ENCODE results near the gene ADCK1.
"Not testable (repeated sequence)": the region's sequence is repeated elsewhere in the genome, so short reads cannot be mapped to it uniquely, and the experiment has no call there.

The ADCK1 gene

DNA sequence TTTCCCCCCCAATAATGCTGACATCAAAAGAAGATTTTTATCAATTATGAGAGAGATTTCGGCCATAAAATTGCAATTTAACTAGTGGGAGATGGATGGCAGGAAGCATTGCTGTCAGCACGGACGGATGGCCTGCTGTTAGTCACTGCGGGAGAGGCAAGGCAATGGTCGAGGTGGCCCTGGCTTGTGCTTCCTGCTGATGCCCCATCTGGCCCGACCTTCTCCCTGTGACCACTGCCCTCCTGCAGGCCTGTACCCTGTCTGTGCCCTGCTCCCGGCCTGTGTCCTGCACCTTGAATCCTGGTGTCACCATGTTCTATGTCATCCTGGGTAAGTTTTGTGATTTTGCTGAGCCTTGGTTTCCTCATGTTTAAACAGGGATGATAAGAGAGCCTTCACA lies 67.6 kb downstream of the ADCK1 start:
- FAIRE-seq: no peak

DNA sequence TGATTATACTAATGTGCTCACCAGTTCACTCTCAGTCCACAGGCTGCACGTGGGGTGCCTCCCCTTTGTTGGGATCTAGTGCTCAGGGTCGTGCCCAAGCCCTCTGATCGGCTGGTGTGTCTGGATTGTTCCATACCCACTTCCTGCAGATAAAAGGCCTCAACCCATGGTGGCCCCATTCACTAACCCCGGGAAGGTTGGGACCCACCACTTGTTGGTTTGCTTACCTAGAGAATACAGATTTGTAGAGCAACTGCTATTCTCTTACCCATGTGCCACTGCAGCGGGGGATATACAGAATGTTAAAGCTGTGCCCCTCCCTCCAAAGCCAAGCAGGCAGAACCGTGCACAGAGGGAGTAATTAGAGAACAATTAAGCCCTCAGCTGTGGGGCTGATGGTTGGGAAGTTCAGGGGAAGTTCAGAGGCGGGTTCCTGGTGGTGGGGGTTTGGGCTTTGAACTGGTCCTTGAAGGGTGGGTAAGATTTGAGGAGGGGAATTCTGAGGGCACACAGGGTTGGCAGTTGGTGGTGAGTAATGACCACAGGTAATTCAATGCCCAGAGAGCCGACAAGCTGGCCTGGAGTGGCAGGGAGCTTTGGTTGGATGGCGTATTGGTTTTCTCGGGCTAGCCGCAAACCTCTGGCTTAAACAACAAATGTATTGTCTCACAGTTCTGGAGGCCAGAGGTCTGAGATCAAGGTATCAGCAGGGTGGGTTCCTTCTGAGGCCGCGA lies 68.8 kb downstream of the ADCK1 start:
- FAIRE-seq: no peak

DNA sequence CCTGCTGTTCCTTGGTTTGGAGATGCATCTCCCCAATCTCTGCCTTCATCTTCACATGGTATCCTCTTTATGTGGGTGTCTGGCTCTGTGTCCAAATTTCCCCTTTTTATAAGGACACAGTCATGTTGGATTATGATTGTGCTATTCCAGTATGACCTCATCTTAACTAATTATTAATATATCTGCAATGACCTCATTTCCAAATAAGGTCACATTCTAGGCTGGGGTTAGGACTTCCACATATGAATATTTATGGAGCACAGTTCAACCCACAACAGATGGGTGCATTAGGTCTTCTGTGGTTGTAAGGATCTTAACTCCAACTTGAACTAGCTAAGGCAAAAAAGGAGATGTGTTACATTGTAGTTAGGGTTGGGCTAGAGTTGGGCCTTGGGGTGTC lies 69.4 kb downstream of the ADCK1 start:
- no peak for FAIRE-seq

DNA sequence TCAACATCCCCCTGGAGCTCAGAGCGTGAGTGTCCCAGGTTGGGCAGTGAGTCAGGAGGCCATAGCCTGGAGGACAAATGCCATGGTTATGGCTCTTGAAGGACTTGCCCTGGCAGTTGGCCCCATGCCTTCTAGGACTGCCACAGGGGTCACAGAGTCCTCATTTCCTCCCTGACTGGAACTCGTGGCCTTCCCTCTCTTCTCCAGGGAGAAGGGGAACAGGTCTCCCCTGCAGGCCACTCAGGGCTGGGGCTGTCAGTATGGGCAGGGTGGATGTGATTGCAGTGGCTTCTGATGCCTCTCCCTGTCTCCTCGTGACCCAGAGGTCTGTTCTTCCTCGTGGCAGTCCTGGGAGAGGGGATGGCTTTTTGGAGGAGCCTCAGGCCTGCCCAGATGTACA lies 70.7 kb downstream of the ADCK1 start:
- no peak for FAIRE-seq

DNA sequence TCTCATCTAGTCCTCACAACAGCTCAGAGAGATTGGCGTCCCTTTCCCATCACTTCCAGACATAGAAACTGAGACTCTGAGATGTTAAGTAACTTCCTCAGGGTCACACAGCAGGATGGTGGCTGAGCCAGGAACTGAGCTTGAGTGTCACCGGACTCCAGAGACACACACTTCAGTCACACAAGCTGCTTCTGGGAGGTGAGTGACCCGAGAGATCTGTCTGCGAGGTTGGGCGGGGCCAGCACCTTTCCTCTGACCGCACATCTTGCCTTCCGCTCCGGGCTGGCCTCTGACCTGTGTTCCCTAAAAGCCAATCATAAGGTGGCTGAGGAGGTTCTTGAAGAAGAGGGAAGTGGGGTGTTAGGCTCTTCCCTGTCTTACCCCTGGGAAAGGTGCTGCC lies 72.2 kb downstream of the ADCK1 start:
- no peak for FAIRE-seq

DNA sequence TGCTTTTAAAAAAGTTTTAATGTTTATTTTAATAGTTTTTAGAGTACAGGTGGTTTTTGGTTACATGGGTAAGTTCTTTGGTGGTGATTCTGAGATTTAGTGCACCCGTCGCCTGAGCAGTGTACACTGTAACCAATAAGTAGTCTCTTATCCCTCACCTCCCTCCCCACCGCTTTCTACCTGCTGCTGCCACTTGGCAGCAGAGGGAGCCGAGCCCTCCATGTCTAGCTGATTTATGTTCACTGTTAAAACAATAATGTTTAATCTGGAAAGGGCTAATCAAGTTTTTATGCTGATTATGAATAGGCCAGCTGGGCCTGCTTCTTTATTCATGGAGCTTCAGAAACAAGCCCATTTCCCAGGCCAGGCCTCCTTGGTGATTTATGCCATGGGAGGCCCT lies 73.1 kb downstream of the ADCK1 start:
- FAIRE-seq: no peak

DNA sequence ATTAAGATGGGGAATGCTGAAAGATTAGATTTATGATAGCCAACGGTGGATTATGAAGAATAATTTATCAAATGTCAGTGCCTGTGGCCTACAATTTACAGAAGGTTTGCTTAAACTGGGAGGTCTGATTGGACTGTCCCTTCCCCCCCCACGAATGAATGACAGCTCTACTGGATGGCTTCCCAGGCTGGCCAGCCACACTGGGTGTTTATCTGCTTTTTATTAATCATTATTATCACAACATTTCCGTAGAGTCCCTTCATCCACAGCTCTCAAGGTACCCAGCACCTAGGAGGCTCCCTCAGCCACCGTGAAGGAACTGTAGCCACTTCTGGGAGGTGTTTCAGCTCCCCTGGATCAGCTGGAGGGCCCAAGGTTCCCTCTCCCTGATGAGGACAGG lies 78.9 kb downstream of the ADCK1 start:
- no peak for FAIRE-seq

DNA sequence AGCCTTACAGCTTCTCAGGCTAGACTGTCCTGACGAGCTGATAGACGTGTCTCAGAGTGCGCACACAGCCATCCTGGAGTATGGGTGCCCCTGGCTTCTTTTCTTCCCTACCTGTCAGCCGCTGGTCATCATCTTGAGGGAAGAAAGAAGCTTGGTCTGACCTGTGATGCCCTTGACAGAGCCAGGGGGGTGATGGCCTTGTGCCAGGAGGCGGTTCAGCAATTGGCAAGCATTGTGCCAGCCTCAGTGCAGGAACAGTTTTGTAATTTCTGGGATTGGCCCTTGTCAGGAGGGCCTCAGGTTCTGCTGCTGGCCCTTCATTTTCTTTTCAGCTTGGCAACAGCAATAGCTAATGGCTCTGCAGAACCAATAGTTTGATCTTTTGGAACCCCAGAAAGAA lies 80.1 kb downstream of the ADCK1 start:
- no peak for FAIRE-seq

DNA sequence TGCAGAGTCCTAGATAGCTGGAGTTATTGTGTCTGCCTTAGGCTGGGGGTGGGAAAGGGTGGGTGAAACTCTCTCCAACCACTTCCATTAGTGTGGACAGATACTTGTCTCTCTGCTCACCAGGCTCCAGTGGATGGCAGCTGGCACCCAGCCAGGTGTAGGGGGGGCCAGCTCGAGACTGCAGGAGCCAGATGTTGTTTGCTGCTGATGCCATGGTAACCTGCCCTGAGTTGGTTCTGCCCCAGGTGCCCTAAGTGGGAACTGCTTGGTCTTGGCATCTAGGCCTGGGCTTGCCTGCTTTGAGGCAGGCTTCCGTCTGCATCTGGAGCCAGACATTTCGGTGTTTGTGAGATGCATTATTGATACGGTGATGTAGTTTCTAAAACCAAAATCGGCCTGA lies 82.2 kb downstream of the ADCK1 start:
- no peak for FAIRE-seq

DNA sequence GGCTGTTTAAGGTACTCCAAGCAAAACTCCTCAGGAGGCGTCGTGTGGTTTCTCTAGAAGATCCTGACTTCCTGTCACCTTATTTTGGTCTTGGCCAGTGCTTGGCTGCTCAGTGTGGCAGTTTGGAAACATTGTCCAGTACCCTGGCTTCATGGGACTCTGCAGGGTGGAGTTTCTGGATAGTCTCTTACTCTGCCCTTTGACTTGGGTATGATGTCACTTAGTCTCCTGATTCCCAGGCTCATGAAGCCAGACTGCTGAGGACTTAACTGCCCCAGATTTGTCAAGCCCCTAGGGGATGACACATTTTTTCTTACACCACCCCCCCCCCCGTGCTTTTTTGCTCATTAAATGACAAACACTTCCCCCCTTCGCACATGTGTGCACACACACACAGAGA lies 82.7 kb downstream of the ADCK1 start:
- FAIRE-seq: no peak

DNA sequence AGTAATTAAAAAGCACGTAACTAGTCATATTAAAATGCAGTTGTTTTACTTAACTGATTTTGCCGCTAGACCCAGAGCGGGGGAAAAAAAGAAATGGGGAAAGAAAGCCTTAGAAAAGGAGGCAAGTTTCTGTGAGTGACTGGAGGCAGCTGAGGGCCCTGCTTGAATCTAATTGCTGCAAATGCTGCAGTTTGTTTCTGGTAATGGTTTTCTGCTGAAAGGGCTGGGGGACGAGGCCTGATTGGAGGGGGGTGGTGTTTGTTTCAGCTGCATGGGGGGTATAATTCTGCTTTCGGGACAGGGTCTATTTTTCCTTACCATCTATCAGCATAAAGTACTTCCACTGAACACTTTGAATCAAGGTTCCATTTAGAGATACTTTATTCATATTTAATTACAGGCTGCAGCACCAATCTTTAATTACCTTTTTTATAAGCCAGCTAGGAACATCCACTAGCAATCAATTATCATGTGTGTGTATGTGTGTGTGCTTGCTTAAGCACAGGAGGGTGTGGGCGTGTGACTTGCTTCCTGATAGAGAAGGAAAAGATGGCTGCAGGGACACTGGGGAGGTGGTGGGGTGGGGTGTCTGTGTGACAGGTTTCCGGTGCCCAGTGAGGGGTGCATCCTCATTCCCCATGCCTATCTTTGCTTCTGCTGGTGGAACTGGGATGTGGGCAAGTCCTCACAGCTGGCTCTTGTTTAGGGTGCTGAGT lies 83.4 kb downstream of the ADCK1 start:
- FAIRE-seq: no peak

DNA sequence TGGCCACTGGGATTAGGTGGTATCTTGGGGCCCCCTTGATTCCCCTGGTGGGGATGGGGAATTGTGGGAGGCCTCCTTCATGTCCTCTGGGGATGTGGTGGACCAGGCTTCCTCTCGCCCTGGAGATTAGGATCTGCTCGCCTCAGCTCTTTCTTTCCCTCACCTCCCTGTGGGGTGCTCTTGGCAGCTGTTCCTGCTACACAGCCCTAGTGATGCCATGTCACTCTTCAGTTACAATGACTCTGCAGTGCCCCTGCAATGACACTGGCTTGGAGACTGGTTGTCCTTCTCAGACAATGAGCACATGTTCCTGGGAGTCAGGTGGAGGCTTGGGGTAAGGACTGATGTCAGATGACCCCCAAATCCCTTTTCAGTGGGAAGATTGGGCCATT lies 83.9 kb downstream of the ADCK1 start:
- FAIRE-seq: no peak

DNA sequence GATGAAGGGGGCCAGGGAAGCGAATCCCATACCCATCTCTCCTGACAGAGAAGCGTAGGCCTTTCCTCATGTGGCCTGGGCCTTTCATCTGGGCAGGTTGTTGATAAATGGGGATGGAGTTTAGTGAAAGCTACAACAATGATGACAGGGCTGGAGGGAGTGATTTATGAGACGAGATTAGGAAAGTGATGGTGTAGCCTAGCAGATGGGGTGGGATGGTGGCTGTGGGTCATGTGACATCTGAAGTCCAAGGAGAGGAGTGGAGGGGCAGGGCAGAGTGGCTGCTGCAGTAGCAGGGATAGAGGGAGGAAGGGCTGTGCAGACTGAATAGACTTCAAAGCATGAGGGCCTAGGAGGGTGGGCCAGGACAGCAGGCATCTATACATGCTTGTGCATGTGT lies 85.5 kb downstream of the ADCK1 start:
- FAIRE-seq: no peak

DNA sequence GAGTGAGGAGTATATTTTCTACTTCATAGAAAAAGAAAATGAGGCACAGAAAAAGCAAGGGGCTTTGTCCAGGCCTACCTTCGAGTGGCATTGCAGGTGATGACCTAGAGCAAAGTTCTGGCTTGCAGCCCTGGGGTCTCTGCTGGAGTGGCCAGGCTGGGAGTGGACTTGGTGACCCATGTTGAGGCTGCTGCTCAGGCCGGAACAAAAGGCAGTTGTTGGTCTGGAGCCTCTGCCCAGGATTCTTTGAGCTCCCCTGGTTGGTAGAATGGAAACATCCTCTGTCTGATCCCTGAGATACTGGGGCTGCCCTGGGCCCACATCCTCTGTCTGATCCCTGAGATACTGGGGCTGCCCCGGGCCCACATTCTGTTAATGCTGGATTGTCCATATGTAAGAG lies 86.1 kb downstream of the ADCK1 start:
- FAIRE-seq: no peak

DNA sequence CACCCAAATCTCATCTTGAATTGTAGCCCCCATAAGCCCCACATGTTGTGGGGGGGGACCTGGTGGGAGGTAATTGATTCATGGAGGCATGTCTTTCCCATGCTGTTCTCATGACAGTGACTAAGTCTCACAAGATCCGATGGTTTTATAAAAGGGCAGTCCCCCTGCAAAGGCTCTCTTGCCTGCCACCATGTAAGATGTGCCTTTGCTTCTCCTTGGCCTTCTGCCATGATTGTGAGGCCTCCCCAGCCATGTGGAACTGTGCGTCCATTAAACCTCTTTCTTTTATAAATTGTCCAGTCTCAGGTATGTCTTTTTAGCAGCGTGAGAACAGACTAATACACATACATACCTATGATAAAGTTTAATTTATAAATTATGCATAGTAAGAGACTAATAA lies 89.0 kb downstream of the ADCK1 start:
- FAIRE-seq: not testable (repeated sequence)

DNA sequence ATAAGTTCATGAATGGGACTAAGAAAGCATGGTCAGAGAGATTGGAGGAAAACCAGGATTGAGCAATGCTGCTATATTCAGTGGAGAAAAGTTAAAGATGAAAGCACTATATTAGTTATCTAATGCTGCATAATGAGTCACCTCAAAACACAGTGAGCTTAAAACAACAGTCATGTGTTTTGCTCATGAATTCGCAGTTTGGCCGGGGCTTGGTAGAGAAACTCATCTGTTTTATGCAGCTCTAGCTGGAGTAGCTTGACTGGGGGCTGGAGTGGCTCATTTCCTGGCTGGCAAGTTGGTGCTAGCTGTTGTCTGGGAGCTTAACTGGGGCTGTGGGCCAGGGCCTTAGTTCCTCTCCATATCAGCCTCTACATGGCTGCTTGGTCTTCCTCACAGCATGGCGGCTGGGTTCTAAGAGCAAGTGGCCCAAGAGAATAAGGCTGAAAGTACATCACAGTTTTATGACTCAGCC lies 90.1 kb downstream of the ADCK1 start:
- no peak for FAIRE-seq

DNA sequence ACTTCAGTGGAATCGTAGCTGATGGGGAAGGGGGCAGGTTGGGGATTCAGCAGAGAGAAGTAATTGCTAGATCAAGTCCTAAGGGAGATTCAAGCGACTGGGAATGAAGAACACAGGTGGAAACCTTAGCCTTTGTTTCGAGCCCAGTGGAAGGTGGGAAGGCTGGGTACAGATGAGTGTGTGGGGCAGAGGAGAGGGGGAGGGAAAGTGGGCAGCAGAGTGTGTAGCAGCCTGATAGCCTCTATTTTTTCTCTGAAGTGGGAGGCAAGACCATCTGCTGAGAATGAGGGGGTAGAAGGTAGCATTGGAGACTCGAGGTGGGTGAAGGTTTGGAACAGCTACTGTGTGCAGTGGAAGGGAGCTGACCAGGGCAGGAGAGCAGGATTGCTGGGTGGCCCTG lies 91.0 kb downstream of the ADCK1 start:
- FAIRE-seq: no peak

DNA sequence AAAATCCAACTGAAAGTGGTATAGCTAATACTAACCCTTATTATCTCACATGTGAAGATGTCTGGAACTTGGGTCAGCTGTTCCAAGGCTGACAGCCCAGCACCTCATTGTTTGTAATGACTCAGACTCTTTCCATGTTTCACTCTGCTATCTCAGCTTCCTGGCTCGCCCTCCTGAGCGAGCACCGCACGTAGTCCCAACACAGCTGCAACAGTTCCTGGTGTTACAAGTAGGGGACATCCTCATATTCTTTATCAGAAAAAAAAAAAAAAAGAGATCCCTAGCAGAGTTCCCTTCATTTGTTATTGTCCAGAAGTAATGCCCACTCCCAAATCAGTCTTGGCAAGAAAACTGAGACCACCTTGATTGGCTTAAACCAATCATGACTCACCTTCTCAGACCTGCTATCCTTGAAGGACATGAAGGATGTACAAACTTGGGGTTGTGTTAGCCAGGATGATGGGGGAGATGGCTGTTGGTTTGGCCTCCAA lies 92.5 kb downstream of the ADCK1 start:
- no peak for FAIRE-seq

DNA sequence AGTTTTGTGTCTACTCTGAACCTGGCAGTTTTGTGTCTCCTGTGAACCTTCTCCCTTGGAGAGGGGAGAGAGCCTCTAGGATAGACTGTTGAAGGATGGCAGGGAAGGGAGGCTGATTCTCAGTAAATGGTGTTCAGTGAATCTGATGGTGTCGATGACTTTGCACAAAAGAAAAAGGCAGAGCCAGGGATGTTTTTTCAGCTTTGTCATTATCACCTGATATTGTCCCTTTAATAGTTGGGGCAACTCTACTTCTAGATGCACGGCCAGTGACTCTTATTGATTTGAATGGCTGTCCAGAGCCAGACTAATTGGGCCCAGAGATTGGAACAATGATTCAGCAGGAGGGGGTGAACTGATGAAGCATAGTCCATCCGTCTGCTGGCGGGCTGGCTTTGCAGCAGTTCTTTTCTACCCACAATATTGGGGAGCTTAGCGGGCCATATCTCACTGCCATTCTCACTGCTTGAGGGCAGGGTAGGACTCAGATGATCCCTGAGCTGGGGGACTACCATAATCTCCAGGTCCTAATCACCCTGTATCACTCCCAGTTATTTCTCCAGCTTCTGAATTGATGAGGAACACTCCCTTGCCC lies 93.1 kb downstream of the ADCK1 start:
- FAIRE-seq: no peak

DNA sequence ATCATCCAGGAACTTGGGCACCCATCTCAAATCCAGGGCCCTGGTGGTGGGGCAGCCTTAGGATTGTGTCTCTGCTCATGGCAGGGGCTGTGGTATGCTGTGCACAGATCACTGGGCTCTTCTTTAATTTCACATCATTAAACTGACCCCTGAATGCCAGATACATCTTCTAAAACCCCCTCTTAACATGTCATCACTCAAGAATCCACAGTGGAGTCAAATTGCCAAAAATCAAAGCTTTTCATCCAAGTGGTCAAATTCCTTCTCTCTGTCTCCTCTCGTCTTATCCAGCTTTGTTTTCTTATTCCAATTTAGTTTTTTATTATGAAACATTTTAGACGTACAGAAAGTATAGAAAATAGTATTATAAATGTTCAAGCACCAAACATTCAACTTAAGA lies 97.5 kb downstream of the ADCK1 start:
- FAIRE-seq: no peak

DNA sequence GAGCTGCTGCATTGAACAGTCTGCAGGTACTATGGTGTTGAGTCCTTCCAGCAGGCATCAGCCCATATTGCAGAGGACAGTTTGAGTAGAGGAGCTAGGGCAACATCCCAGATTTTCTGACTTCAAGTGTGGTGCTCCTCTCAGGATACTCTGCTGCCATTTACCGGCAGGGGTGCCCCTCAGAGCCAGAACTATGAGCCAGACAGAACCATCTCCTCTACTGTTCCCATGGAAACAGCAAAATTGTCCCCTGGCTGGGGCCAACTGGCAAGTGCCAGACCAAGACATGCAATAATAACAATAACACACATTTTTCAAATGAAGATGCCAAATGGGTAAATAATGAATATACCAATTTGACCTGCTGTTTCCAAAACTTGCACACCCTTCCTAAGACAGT lies 102.9 kb downstream of the ADCK1 start:
- no peak for FAIRE-seq

DNA sequence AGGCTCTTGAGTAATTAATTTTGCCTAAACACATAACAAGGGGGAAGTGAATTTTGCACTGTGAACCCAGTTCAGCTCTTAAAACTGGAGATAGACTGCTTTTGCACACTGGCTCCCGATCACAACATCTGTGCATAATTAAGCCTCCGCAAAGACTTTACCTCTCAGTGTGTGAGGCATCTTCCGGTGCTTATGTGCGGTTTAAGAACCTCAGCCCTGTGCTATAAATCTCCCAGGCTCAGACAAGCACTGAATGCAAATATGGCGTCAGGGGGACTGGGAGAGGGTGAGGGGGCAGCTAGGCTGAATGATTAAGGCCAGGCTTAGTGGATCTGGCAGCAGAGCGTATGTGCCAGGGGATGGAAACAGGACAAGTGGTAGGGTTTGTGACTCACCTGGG lies 103.3 kb downstream of the ADCK1 start:
- FAIRE-seq: no peak

DNA sequence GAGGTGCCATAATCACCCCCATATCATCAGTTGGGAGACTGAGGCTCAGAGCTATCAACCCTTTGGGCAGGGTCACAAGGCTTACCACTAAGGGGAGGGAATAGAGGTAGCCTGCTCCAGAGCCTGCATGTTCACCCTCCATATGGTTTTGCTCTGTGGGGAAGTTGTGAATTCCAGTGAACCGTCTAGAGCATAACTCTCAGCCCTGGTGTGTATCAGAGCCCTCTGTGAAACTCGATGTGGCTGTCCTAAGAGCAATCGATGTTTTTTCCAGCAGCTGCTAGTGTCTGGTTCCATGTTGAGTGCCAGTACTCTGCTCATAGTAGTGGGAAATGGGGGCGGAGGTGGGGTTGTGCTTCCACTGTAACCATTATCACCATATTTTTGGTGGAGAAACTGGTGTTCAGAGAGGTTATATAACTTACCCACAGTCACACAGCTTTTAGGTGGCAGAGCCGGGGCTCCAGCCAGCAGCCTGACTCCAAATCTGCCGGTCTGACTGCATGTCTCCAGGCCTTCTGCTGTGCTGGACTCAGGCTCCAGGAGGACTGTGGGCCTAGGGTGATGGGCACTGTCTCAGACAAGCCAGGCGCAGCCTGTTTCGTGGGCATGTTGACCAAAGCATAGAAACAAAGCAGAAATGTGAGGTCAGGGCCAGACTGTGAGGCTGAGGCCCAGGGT lies 104.2 kb downstream of the ADCK1 start:
- no peak for FAIRE-seq

DNA sequence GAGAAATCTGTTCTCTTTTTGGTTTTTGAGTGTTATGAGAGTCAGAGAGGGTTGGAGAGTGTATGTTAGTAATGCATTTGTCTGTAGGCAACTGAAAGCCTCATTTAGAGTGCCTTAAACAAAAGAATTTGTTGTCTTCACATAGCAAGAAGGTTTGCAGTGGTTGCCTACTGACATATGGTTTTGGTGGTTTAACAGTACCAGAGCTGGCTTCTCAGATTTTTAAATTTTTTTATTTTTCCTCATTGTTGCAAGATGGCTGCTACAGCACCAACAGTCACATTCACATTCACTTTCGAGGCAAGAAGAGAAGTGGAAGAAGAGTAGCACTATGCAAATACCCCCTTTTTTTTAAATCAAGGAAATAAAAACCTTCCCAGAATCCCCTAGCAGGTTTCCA lies 106.5 kb downstream of the ADCK1 start:
- no peak for FAIRE-seq

Data from A204.1 (cell line).